ENCODE measurements around the gene PCNA.

The PCNA gene

GRCh38 chr20:5119435-5120184 lies at the start of gene PCNA:
TSS of gene PCNA (minus strand) at chr20:5119958. CDS start at chr20:5119798, 160 bp downstream.
- DNase-seq: peak; percentile 97

GRCh38 chr20:5168651-5169396 lies 49.1 kb upstream of the PCNA start:
- no peak for DNase-seq

- DNase-seq: no peak
These were observed 45.2 kb upstream of the PCNA start for GRCh38 chr20:5164645-5165625.

- no peak for DNase-seq
These were observed 41.9 kb upstream of the PCNA start for GRCh38 chr20:5161536-5162164.

GRCh38 chr20:5160882-5161281 lies 41.1 kb upstream of the PCNA start:
- DNase-seq: no peak

- DNase-seq: no peak
These were observed 40.2 kb upstream of the PCNA start for GRCh38 chr20:5159928-5160327.

GRCh38 chr20:5156675-5157448 lies 37.1 kb upstream of the PCNA start:
- no peak for DNase-seq

- DNase-seq: no peak
These were observed 35.6 kb upstream of the PCNA start for GRCh38 chr20:5155404-5155803.

- no peak for DNase-seq
These were observed 34.8 kb upstream of the PCNA start for GRCh38 chr20:5154543-5154925.

- no peak for DNase-seq
These were observed 34.1 kb upstream of the PCNA start for GRCh38 chr20:5153612-5154542.

GRCh38 chr20:5153152-5153467 lies 33.4 kb upstream of the PCNA start:
- no peak for DNase-seq

GRCh38 chr20:5150226-5151076 lies 30.7 kb upstream of the PCNA start:
- DNase-seq: no peak

GRCh38 chr20:5149892-5150225 lies 30.1 kb upstream of the PCNA start:
- DNase-seq: no peak

GRCh38 chr20:5148581-5148980 lies 28.8 kb upstream of the PCNA start:
- no peak for DNase-seq

GRCh38 chr20:5146871-5147592 lies 27.3 kb upstream of the PCNA start:
- DNase-seq: no peak

GRCh38 chr20:5146099-5146668 lies 26.4 kb upstream of the PCNA start:
- DNase-seq: no peak

GRCh38 chr20:5145365-5146098 lies 25.8 kb upstream of the PCNA start:
- no peak for DNase-seq

- no peak for DNase-seq
These were observed 24.1 kb upstream of the PCNA start for GRCh38 chr20:5143851-5144250.

All from right forelimb (tissue), 1 donor.